HUES48 (cell line): ENCODE data around the gene CCDC88C.

Experiments
- H3K27ac ChIP-seq: one replicate; pipeline ENCODE4 v1.7.0; 2013; ENCODE audit warnings: low read depth, low read length, inconsistent platforms
- H3K27me3 ChIP-seq: 2 replicates; pipeline ENCODE4 v1.6.1; 2013; ENCODE audit warnings: mild to moderate bottlenecking, low read length; ENCODE audit not compliant: control insufficient read depth, insufficient read depth
- H3K36me3 ChIP-seq: 2 replicates; pipeline ENCODE4 v1.6.1; 2013; ENCODE audit warnings: low read length; ENCODE audit not compliant: control insufficient read depth, insufficient read depth
- H3K4me1 ChIP-seq: 2 replicates; pipeline ENCODE4 v1.6.1; 2013; ENCODE audit warnings: mild to moderate bottlenecking, low read length; ENCODE audit not compliant: control insufficient read depth, insufficient read depth
- H3K4me3 ChIP-seq: 2 replicates; pipeline ENCODE4 v1.5.1; 2013; ENCODE audit warnings: mild to moderate bottlenecking, low read depth, low read length
- H3K9ac ChIP-seq: 2 replicates; pipeline ENCODE4 v1.6.1; 2013; ENCODE audit warnings: mild to moderate bottlenecking, low read depth, low read length, moderate library complexity
- H3K9me3 ChIP-seq: 2 replicates; pipeline ENCODE4 v1.6.1; 2013; ENCODE audit warnings: low read length; ENCODE audit not compliant: control insufficient read depth, insufficient read depth

The CCDC88C gene

GRCh38 chr14:91300957-91301356 is 116.7 kb downstream of the CCDC88C start:
- Histone ChIP-seq H3K9me3 (no peaks in the 10 kb centered on the region), H3K4me3 (no peak overlapping the region), H3K27me3 (no peaks in the 10 kb centered on the region), H3K9ac (no peak overlapping the region), H3K27ac (no peak overlapping the region), H3K4me1 (peaks cover 22% of the 10 kb centered on the region), H3K36me3 (peaks cover 72% of the 10 kb centered on the region)

- no peak overlapping the region for H3K4me3 ChIP-seq
- no peak overlapping the region for H3K27ac ChIP-seq
- H3K36me3 ChIP-seq, result peaks cover 76% of the 10 kb centered on the region
- no peaks in the 10 kb centered on the region for H3K27me3 ChIP-seq
- no peak overlapping the region for H3K9ac ChIP-seq
- no peaks in the 10 kb centered on the region for H3K9me3 ChIP-seq
- peaks cover 16% of the 10 kb centered on the region for H3K4me1 ChIP-seq
Measured at GRCh38 chr14:91300283-91300895, 117.2 kb downstream of the CCDC88C start.

GRCh38 chr14:91299121-91300115 is 118.2 kb downstream of the CCDC88C start:
- Histone ChIP-seq H3K9me3 (no peaks in the 10 kb centered on the region), H3K4me1 (peaks cover 12% of the 10 kb centered on the region), H3K27ac (no peak overlapping the region), H3K9ac (no peak overlapping the region), H3K36me3 (peaks cover 78% of the 10 kb centered on the region), H3K4me3 (no peak overlapping the region), H3K27me3 (no peaks in the 10 kb centered on the region)

- H3K9me3 ChIP-seq, result no peaks in the 10 kb centered on the region
- no peak overlapping the region for H3K27ac ChIP-seq
- H3K9ac ChIP-seq, result no peak overlapping the region
- no peak overlapping the region for H3K4me3 ChIP-seq
- H3K36me3 ChIP-seq, result peaks cover 84% of the 10 kb centered on the region
- peaks cover 6% of the 10 kb centered on the region for H3K4me1 ChIP-seq
- no peaks in the 10 kb centered on the region for H3K27me3 ChIP-seq
Measured at GRCh38 chr14:91298576-91298975, 119.0 kb downstream of the CCDC88C start.

- Histone ChIP-seq H3K4me1 (no peaks in the 10 kb centered on the region), H3K4me3 (no peak overlapping the region), H3K27ac (no peak overlapping the region), H3K36me3 (peaks cover 90% of the 10 kb centered on the region), H3K9ac (no peak overlapping the region), H3K27me3 (no peaks in the 10 kb centered on the region), H3K9me3 (no peaks in the 10 kb centered on the region)
Measured at GRCh38 chr14:91297081-91297711, 120.4 kb downstream of the CCDC88C start.

- no peak overlapping the region for H3K27ac ChIP-seq
- no peak overlapping the region for H3K4me3 ChIP-seq
- H3K27me3 ChIP-seq, result no peaks in the 10 kb centered on the region
- no peak overlapping the region for H3K9ac ChIP-seq
- H3K9me3 ChIP-seq, result no peaks in the 10 kb centered on the region
- no peaks in the 10 kb centered on the region for H3K4me1 ChIP-seq
- H3K36me3 ChIP-seq, result peaks cover 86% of the 10 kb centered on the region
Measured at GRCh38 chr14:91295851-91296796, 121.5 kb downstream of the CCDC88C start.

GRCh38 chr14:91295276-91295845 is 122.3 kb downstream of the CCDC88C start:
- peaks cover 87% of the 10 kb centered on the region for H3K36me3 ChIP-seq
- no peaks in the 10 kb centered on the region for H3K4me1 ChIP-seq
- H3K9me3 ChIP-seq, result no peaks in the 10 kb centered on the region
- no peak overlapping the region for H3K4me3 ChIP-seq
- H3K9ac ChIP-seq, result no peak overlapping the region
- H3K27ac ChIP-seq, result no peak overlapping the region
- no peaks in the 10 kb centered on the region for H3K27me3 ChIP-seq

- H3K9me3 ChIP-seq, result no peaks in the 10 kb centered on the region
- no peak overlapping the region for H3K9ac ChIP-seq
- H3K36me3 ChIP-seq, result peaks cover 88% of the 10 kb centered on the region
- no peaks in the 10 kb centered on the region for H3K27me3 ChIP-seq
- no peak overlapping the region for H3K4me3 ChIP-seq
- no peak overlapping the region for H3K27ac ChIP-seq
- no peaks in the 10 kb centered on the region for H3K4me1 ChIP-seq
Measured at GRCh38 chr14:91294153-91294552, 123.5 kb downstream of the CCDC88C start.

- H3K4me3 ChIP-seq, result no peak overlapping the region
- H3K9ac ChIP-seq, result no peak overlapping the region
- H3K27me3 ChIP-seq, result no peaks in the 10 kb centered on the region
- H3K4me1 ChIP-seq, result no peaks in the 10 kb centered on the region
- H3K9me3 ChIP-seq, result no peaks in the 10 kb centered on the region
- H3K36me3 ChIP-seq, result peaks cover 86% of the 10 kb centered on the region
- no peak overlapping the region for H3K27ac ChIP-seq
Measured at GRCh38 chr14:91293281-91293680, 124.3 kb downstream of the CCDC88C start.

- Histone ChIP-seq H3K27ac (no peak overlapping the region), H3K4me1 (no peaks in the 10 kb centered on the region), H3K9ac (no peak overlapping the region), H3K9me3 (no peaks in the 10 kb centered on the region), H3K27me3 (no peaks in the 10 kb centered on the region), H3K36me3 (peaks cover 86% of the 10 kb centered on the region), H3K4me3 (no peak overlapping the region)
Measured at GRCh38 chr14:91292491-91292890, 125.1 kb downstream of the CCDC88C start.
